ENCODE results near the gene YIF1A.

The YIF1A gene, protein sequence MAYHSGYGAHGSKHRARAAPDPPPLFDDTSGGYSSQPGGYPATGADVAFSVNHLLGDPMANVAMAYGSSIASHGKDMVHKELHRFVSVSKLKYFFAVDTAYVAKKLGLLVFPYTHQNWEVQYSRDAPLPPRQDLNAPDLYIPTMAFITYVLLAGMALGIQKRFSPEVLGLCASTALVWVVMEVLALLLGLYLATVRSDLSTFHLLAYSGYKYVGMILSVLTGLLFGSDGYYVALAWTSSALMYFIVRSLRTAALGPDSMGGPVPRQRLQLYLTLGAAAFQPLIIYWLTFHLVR

DNA sequence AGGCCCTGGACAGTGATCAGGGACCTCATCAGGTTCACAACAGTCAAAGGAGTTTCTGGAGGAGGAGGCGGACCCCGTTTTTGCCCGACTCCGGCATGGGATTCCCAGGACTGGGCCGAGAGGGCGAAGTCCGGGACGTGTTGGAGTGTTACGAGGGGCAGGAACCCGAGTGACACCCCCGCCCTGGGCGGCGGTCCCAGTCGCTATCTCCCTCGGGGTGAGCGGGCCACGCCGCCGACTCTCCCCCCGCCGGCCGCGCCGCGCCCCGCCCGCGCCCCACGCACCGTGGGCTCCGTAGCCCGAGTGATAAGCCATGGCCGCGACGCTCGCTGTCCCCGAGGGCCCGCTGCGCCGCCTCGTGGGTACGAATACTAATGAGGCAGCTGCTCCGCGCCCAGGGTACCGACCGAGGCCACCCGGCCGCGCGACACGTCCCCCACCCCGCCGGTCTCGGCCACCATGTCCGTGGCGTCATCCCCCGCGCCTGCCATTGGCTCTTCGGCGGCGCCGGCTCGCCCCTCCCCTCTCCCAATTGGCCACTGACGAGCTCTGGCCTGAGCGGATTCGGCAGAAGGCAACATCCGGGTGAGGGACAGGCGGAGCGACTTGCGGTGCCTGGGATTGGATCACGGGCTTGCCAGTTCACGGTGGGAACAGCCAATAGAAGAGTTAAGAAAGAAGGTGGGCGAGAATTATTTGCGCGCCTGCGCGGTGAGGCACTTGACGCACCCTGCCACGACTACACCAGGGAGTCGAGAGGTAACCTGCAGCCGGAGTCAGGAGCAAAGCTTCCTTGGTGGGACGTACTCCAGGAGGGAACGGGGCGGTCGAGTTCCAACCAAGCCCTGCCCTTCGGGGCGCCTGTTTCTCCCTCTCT, at the start of gene YIF1A:
Gene YIF1A, minus strand, starts transcription at position 473 of the 877 bp plus-strand sequence. Its CDS starts 158 bp downstream, at position 315.
- peak; percentile 99 for DNase-seq (ENCODE audit: low spot score)

DNA sequence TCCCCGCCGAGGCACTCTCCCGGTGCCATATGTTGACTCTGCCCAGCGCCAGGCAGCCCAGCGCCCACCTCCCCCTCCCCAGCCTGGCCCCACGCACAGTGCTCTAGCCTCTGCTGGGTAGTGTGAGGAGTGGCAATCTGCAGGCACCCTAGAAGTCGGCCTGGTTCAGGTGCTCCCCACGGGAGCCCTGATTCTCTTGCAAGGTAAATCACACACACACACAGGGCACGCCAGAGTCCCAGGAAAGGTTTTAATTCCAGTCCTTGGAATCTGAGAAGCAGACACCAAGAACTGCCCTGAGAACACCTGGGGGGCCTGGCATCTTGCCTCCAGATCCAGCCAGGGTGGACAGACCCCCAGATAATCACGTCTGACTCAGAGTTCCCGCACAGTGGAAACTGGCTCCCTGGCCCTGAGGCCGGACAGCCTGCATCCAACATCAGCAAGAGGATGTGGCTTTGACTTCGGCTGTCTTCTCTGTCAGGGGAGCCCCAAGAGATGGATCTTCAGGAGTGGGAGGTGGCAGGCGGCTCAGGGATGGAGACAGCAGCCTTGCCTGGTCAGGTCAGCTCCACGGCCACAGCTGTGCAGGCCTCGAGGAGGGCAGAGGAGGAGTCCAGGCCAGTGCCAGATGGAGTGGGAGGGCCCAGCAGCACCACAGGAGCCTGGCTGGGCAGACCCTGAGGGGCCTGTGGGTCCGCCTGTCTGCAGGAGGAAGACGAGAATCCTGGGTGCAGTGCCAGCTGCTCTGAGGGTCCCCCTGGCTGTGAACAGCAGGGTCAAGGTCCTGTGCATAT, 48.4 kb upstream of the YIF1A start:
- DNase-seq (ENCODE audit: low spot score) = no peak

DNA sequence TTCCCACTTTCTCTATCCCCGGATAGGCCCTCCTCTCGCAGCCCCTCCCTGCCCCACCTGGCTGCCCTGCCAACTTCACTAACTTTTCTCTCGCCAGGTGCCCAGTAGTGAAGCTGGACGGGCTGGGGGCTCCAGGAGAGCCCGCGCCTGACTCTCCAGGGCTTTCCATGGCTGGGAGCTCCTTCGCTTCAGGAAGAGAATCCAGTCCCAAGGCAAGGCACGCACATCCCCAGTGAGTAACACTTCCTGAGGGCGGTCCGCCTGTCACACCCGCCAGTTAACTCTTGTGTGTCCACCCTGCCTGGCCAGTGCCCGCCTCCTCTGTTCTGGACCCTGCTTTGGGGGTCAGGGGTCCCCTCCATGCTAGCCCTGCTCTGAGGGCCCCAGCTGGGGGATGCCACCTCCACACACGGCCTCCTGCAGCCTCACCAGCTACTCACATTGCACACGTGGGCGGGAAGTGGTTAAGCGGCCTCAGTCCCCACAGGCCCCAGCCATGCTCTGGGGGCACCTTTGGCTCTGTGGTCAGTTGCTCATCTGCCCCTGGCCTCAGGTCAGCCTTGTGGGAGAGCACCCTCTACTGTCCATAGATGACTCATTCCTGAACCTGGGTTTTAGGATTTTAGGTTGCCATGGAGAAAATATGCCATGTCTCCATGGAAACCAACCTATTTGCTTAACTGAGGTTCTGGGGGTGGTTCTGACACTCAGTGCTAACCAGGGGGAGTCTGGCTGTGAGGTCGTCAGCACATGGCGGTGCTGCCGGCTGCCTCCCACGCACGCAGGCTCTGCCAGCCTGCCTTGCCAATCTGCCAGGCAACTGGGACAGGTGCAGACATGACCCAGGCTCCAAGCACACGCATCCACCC, 47.5 kb upstream of the YIF1A start, which contains the start of gene RIN1:
Gene RIN1, minus strand, starts transcription at position 201 of the 869 bp plus-strand sequence. Its CDS starts 32 bp downstream, at position 169.
- DNase-seq (ENCODE audit: low spot score) = peak; percentile 93

DNA sequence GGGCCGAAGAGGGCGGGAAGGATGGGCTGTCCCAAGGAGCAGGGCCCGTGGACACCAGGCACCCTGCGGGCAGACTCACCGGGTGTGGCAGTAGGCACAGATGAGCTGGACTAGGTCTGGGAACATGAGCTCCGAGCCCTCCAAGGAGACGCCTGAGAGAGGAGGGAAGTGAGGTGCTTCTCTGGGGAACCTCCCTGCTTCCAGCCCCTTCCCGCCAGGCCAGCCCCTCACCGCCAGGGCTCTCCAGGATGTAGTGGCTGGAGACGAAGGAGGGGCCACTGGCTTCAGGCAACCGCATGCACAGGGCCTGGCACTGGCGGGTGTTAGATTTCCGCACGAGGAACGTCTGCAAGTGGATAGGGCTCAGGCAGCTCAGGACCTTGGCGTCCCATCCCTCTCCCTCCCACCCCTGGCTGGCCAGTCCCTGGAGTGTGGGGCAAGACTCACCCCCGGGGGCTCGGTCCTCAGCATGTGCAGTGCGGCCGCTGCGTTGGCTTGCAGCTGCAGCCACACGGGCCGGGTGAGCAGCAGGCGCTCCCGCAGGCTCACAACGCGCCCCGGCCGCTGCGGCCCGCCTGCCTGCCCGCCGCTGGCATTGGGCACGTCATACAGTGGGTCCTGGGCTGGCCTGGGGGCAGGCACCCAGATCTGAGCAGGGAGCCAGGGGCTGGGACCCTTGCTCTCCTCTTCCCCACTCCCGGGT, 46.7 kb upstream of the YIF1A start:
- DNase-seq (ENCODE audit: low spot score) = peak; percentile 55

DNA sequence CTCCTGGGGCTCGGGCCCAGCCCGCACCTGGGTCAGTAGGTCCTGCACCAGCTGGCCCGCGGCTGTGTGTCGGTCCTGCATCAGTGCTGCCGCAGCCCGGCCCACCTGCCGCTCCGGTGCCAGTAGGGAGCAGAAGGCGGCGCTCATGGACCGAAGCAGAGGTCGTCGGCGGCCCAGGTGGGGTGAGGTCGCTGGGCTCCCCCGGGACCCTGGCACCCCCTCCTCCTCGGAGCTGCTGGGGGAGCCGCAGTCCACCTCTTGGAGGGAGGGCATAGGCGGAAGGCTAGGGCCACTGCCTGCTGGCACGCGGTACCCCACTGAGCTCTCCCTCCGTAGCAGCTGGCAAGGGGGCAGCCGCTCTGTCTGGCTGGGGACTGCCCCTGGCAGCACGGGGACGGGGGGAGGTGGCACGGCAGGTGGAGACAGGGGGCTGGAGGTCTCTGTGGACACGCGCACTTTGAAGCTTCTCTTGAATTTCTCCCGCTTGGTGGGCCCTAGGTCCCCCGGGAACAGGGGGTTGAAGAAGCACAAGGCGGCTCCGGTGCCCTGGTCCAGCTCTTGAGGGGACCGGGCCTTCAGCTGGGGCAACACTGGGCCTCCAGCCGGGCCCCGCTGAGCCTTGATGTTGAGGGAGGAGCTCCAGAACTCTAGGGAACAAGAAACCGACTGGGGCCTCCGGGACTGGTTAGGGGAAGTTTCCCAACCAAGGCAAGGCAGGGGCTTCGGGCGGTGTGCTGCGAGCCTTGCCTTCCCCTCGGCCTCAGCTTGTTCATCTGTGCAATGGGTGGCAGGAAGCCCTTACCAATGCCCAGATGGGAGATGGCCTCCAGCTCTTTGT, 45.9 kb upstream of the YIF1A start:
- no peak for DNase-seq (ENCODE audit: low spot score)

DNA sequence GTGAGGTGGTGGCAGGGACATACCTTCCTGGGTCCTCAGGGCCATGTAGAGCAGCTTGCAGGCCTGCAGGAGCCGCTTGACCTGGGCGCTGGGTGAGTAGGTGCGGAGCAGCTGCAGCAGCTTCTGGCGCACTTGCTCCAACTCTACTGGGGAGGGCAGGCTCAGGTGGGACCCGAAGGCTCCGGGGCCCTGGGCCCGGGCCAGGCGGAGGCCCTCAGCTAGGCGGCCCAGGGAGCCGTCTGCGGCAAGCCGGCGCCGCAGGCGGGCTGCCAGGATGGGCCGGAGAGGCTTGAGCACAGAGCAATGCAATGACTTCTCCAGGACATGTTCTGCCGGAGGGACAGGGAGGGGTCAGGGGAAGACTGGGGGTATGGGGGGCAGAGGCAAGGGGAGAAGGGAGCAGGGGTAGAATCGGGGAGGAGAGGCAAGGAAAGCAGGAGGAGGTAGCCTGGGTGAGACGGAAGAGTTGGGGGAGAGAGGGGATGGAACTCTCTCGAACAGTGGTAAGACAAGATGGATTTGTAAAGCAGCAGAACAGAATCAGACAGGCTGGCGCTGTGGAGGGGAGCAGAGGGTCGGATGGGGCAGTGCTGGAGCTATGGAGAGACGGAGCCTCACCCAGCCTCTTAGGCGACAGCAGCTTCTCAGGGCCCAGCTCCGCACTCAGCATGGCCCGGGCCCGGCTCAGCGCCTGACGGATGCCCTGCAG, 45.1 kb upstream of the YIF1A start:
- DNase-seq (ENCODE audit: low spot score) = no peak

DNA sequence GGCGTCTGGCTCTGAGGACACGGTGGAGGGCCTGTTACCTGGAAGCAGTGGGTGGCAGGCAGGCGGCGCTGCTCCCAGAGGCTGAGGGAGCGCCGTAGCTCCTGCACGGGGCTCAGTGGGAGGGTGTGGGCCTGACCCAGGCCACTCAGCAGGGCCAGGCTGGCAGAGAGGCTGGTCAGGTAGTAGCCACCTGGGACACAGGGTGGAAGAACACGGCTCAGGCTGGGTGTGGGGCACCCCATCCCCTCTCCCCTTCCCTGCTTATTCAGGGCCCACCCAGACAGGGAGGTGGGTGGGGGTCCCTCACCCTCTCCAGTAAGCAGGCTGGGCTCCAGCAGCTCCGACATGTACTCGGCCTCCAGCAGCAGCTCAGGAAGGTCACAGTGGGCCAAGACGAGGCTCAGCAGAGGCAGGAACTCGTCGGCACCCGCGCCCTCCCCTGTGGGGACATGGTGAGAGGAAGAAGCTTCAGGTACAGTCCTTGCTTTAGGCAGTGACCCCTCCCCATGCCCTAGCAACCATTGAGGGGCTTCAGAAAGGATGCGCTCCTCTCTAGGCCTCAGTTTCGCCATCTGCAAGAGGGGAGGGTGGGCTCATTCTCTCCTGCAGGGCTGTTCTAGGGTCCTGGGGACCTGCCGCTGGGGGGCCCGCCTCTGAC, 44.4 kb upstream of the YIF1A start:
- DNase-seq (ENCODE audit: low spot score) = no peak

DNA sequence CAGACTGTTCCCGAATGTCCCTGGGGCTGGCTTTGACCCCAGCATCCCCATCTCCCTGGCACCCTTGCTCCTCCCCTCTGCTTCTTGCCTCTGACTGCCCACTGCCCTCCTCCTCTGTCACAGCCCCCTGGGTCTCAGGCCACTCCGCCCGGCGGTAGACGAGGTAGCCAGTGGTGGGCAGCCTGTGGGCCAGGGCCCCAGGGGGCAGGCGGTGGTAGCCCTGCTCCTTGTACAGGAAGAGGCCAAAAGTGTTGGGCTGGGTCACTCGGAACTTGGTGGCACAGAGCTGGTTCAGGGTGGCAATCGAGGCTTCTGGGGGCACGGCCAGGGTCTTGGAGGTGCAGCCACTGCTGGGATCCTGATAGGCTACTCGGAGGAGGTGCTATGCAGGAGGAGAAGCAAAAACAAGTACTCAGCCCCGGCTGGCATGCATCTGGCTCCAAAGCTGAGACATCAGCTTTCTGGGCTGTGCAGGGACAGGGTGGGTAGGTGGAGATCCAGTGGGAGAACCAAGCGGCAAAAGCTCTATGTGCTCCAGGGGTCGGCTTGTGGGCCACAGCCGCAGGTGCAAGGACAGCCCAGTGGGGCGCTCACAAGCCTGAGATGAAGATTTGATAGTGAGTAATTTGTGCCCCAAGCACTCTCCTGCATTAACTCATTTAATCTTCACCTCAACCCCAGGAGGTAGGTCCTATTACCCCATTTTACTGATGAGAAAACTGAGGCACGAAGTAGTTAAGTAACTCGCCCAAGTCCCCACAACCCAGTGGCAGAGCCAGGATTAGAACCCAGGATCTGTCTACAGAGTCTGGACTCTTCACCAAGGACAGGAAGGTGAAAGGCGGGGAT, 43.7 kb upstream of the YIF1A start:
- no peak for DNase-seq (ENCODE audit: low spot score)

DNA sequence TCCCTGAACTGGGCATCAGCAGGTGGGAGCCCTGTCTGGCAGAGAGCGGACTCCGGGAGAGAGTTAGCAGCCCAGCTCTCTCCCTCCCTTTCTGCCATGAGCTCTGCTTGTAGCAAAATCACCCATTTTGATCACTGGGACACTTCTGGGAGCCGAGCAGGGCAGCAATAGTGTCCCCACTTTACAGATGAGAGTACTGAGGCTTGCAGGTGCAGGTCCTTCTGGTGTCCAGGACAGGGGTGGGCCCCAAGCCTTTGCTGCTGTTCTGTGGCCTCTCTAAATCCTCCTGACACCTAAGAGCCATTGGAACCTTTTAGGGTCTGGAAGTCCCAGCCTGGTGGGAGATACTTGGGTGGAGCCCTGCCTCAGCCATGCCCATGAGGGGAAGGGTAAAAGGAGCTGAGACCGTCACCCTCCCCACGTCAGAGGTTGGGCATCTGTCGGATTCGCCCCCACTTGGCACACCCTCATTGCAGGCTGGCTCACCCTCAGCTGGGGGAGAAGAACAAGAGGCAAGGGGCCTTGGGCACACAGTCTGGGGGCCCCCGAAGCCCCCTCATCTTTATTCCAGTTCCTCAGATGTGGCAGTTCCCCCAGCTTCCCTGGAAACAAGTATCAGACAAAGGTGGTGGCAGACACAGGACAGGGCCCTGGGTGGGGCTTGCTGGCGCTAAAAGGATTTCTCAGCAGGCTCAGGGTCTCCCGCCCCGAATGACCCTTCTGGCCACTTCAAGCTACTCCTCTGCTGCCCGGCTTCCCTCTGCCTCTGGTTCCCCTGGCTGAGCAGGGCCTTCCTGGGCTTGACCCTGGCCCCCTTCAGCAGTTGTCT, 42.8 kb upstream of the YIF1A start:
- no peak for DNase-seq (ENCODE audit: low spot score)

DNA sequence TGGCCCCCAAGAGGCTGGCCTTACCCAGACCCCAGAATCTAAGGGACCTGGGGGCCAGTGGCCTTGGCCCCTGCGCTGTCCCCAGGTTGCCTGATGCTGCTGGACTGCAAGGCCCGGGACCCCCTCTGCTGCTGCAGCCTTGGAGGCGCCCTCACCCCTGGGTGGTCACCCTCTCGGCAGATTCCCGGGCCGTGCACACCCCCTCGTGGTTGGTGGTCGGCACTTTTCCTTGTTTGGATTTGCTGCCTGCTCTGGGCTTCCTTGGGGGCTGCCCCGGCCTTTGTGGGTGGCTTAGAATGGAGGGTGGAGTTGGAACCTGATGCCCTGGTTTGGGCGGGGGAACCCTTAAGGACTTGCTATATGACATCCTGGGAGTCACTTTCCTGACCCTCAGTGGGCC, 42.0 kb upstream of the YIF1A start:
- DNase-seq (ENCODE audit: low spot score) = no peak

DNA sequence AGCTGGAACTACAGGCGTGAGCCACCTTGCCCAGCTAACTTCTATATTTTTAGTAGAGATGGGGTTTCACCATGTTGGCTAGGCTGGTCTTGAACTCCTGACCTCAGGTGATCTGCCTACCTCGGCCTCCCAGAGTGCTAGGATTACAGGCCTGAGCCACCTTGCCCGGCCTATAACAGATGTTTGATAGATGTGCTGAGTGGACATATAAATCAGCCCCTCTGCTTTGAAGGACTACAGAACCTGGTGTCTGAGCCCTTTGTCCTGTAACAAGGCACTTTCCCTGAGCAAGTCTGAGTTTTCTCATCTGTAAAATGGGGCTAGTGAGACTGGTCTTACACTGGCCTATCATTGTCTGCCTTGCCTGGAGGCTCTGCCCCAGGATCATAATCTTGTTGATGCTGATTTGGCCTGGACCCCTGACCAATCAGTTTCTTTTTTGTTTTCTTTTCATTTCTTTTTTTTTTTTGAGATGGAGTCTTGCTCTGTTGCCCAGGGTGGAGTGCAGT, 40.3 kb upstream of the YIF1A start:
- no peak for DNase-seq (ENCODE audit: low spot score)

DNA sequence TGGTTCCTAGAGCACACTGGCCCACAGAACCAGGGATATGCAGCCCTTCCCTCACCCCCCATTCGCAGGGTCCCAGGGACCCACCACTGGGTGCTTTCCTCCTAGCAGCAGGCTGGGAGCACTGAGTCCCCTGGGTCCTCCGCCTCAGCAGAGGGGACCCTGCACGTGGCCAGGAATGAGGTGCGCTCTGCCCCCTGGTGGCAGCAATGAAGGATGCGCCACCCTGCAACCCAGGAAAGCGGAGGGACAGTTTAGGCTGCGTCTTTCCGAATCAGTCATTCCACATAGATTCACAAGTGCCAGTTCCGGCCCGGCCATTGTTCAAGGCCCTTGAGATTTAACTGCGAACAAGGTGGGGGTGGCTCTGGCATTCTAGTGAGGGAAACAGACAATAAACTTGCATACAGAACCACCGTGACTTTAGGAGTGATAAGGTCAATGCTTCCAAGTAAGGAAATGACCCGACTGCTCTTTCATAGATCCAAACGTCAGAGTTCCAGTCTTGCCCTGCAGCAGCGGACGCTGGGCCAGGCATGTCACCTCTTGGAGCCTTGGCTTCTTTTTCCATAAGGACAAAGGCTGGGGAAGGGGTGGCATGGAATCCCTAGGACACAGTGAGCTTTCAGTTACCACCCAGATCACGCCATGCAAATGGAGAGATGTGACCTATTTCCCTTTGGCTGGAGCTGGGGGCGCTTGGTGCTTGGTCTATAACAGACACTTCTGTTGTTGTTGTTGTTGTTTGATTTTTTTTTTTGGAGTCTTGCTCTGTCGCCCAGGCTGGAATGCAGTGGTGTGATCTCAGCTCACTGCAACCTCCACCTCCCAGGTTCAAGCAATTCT, 39.6 kb upstream of the YIF1A start:
- DNase-seq (ENCODE audit: low spot score) = peak; percentile 77

DNA sequence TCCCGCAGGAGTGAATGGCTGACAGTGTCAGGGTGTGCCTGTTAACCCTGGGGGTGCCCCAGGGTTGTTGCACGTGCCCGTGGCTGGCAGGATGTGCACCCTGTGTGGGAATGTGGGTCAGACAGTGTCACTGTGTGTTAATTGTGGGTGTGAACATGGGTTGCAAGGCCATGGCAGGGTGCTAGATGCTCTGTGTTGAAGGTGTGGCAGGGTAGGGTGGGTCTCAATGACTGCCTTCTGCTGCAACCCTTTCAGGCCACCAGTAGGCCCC, 39.0 kb upstream of the YIF1A start:
- DNase-seq (ENCODE audit: low spot score) = no peak

DNA sequence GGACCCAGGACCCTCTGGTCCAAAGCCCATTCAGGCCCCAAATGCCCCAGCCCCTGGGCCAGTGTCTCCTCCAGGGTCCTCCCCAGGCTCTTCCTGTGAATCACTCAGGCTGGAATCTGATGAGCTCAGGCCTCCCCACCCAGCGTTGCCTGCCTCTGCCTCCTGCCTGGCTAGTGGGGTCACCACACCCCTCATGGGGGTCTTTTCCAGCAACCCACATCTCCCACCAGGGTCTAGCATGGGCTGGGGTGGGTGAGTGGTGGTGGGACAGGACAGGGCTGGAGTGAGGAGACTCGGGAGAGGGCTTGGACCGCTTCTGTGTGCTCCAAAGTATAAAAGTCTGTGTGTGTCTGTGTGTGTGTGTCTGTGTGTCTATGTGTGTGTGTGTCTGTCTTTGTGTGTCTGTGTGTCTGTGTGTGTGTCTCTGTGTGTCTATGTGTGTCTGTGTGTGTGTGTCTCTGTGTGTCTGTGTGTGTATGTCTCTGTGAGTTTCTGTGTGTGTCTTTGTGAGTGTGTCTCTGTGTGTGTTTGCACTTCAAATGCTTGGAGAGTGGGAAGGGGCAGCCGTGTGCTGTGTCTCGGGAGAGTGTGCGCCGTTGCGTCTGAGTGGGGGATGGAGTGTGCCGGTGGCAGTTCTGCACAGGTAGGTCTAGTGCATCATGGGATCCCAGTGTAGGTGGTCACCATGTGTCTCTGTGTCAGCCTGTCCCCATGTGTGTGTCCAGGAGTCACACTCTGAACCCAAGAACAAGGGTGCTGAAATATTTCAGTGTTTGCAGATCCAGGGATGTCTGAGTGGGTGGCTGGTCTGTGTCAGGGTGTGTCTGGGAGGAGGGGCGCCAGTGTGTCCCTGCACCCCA, 38.5 kb upstream of the YIF1A start:
- DNase-seq (ENCODE audit: low spot score) = peak; percentile 73

Measured in AG20443 (cell line).